Epithelial cell of esophagus (primary cell): ENCODE results near the gene ZNF502.

Source experiments
- DNase-seq: peaks from one replicate; pipeline ENCODE4 v3.0.0; 2010; ENCODE audit warnings: low read depth
- H3K4me3 ChIP-seq: 2 replicates; pipeline ENCODE4 v1.5.1; 2011; ENCODE audit warnings: mild to moderate bottlenecking, low read length, control low read depth
- TF ChIP-seq, protein P1 (sequence below): IDR thresholded peaks from 2 replicates; pipeline ENCODE4 v1.5.1; 2011; ENCODE audit warnings: low read depth, mild to moderate bottlenecking, low read length, control low read depth, inconsistent platforms; ENCODE audit not compliant: insufficient read depth; ENCODE audit errors: missing control alignments

ZNF502 gene

DNA sequence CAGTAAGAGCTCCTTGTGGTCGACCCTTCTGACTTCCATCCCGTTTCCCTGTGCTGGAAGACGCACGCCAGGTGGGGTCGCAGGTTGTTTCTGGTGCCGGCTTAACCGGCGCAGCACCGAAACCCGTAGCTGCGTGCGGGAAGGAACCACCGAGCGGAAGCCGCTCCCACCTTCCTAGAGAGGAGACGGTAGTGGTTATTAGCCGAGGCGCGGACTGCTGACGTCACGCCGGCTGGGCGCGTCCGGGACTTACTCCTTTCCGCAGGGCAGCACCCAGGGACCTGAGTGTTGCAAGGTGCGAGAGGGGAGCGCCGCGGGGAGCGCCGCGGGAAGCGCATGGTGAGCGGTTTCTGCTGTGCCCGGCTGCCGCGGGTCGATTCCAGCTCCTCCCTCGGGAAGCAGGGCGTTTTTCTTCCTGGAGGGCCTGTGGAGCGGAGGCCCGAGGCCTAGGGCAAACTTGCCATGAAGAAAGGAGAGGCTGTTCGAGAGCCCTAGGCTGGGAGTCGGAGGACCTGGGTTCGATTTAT, 17.0 kb downstream of the ZNF502 start, which contains the start of gene ZNF501:
Gene ZNF501 (plus strand): TSS at position 252 of the 527 bp plus-strand sequence. CDS start 4,787 bp downstream, outside the sequence.
- DNase-seq = peak; percentile 96
- peak within 1 kb of the TSS; percentile 94 for H3K4me3 ChIP-seq
- TF ChIP-seq, protein P1, sequence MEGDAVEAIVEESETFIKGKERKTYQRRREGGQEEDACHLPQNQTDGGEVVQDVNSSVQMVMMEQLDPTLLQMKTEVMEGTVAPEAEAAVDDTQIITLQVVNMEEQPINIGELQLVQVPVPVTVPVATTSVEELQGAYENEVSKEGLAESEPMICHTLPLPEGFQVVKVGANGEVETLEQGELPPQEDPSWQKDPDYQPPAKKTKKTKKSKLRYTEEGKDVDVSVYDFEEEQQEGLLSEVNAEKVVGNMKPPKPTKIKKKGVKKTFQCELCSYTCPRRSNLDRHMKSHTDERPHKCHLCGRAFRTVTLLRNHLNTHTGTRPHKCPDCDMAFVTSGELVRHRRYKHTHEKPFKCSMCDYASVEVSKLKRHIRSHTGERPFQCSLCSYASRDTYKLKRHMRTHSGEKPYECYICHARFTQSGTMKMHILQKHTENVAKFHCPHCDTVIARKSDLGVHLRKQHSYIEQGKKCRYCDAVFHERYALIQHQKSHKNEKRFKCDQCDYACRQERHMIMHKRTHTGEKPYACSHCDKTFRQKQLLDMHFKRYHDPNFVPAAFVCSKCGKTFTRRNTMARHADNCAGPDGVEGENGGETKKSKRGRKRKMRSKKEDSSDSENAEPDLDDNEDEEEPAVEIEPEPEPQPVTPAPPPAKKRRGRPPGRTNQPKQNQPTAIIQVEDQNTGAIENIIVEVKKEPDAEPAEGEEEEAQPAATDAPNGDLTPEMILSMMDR = no peak

DNA sequence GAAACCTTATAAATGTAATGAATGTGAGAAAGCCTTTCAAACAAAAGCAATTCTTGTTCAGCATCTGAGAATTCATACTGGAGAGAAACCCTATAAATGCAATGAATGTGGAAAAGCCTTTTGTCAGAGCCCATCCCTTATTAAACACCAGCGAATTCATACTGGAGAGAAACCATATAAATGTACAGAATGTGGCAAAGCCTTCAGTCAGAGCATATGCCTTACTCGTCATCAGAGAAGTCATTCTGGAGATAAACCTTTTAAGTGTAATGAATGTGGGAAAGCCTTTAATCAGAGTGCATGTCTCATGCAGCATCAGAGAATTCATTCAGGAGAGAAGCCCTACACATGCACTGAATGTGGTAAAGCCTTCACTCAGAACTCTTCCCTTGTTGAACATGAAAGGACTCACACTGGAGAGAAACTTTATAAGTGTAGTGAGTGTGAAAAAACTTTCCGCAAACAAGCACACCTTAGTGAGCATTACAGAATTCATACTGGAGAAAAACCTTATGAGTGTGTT, 22.2 kb downstream of the ZNF502 start:
- H3K4me3 ChIP-seq = no peak overlapping the region
- no peak for DNase-seq
- TF ChIP-seq, protein P1 = no peak

DNA sequence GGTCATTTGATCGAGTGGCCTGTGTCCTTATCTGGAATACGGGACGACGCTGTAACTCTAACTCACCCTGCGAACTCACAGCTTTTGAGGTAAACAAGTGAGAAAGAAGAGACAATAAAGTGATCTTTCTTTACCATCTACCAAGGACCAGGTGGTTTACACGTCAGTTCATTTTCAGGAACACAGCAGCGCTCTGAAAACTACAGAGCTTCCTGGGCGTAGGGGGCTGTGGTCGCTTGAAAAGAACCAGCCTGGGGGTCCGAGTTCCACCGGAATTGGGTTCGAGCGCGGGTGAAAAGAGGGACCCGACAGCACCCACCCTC, 48.6 kb downstream of the ZNF502 start:
- TF ChIP-seq, protein P1 = no peak
- peak; percentile 2 for DNase-seq
- H3K4me3 ChIP-seq = peak overlapping the region; percentile 92

DNA sequence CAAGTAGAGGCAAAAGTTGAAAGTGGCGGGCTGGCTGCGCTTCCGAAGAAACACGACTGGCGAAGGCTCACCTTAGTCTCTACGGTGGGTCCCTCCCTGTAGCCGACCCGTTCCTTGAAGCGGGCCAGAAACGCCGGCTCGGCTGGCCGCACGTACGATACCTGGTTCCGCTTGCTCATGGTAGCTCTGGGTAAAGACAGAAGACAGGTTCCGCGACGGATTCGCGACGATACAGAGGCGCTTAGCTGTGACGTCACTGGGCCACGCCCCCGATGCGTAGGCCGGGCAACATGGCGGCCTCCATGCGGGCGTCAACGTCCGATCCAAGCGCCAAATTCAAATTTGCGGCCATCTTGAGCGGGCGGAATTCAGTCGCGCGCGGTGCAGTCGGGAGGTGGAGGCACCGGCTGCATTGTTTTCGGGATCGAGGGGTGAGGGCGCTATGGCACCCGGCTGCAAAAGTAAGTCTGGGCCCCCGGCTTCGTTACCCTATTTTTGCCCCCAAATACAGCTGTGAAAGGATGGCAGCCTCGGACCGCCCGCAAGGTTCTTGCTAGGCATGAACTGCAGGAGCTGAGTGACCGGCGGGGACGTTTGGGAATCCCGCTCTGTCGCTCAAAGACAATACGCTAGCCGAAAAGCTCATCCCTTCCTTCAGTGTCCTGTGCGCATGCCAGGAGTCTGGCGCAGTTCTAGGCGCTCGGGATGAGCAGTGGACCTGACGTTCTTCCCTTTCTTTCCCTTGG, 49.1 kb downstream of the ZNF502 start, which contains the start of the genes KIAA1143 and KIF15:
Gene KIAA1143 (minus strand): TSS at position 196 of the 746 bp plus-strand sequence. CDS start 17 bp downstream, at position 179.
Gene KIF15 (plus strand): TSS at position 371 of the 746 bp plus-strand sequence. CDS start 72 bp downstream, at position 443.
- peak; percentile 97 for DNase-seq
- TF ChIP-seq, protein P1 = no peak
- peak within 1 kb of the TSS; percentile 92 for H3K4me3 ChIP-seq

DNA sequence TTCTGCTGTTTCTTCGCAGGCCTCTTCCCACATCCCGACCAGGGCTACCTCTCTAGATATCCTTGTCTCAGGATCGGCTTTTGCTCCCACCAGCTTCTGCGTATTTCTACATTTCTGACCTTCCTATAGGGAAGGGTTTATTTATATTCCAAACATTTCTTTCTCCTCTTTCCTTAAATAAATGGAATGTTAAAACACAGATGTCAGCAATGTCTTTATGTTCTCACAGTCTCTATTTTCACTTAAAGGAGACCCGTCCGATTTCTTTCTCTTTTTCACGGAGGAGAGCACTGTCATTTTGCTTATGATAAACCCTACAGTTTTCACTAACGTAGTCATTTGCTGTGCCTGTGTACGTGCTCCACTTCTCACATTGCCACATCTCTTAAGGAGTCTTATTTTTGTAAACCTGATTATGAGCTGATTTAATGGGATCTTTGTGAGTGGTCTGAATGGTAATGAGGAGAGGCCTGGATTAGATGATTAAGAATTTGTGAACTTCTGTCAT, 49.8 kb downstream of the ZNF502 start:
- peak; percentile 19 for DNase-seq
- TF ChIP-seq, protein P1 = no peak
- peak overlapping the region; percentile 92 for H3K4me3 ChIP-seq

DNA sequence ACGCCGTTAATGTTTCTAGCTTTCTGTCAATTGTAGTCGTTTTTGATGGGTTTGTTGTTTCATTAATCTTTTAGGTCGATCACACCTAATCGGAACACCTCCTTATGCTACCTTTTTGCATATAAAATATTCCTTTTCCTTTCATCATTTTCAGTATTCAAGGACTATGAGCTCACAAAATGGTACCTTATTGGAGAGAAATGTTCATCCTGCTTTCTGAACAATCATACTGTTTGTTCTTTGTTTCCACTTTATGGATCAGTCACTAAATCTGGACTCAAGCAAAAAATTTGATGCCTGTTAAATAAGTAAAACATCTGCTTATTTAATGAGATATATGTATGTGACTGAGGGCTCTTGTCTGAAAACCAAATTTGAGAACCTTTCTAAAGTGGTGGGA, 50.2 kb downstream of the ZNF502 start:
- H3K4me3 ChIP-seq = peak overlapping the region; percentile 92
- DNase-seq = no peak
- TF ChIP-seq, protein P1 = no peak

DNA sequence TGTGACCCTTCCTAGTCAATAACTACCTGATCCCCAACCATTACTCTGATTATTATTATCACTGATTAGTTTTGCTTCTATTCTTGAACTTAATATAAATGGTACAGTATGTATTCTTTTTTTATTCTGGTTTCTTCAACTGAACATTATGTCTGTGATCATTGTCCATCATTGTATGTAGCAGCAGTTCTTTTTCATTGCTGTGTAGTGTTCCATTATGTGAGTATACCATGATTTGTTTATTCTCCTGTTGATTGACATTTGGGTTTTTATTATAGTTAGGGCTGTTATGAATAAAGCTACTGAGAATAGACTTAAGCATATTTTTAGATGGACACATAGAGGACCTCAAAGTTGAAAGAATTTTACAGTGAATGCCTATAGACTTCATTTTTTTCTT, 51.8 kb downstream of the ZNF502 start:
- no peak for DNase-seq
- no peak overlapping the region for H3K4me3 ChIP-seq
- TF ChIP-seq, protein P1 = no peak
